IMR-90 (cell line): ENCODE data around the gene MTMR1. TPM values are rescaled to one million over a fixed set of nuclear protein-coding genes. Genes with fewer than 3 reads are reported as not detected.

Experiments used
- ATAC-seq: fragments of 200-7000 bp; cut with Tn5 transposase; 2 replicates; pipeline ENCODE4 v1.9.1; 2020; ENCODE audit warnings: low read depth, mild to moderate bottlenecking, moderate library complexity
- BruUV-seq: library from RNA; stranded (reverse); fragments of 400-500 nt; replicated peaks from 2 replicates; lab custom pipeline; 2021; lab: Mats Ljungman, UMichigan
- CTCF ChIA-PET: fragments of 300-600 bp; formaldehyde crosslinking; extraction: SDS; loops from one replicate; lab custom pipeline; 2021; ENCODE audit warnings: antibody characterized with exemption; lab: Yijun Ruan, JAX
- POLR2A ChIA-PET: fragments of 300-600 bp; sonication (Branson Sonifier 250); formaldehyde crosslinking; loops from one replicate; lab custom pipeline; 2022; ENCODE audit warnings: antibody characterized with exemption; ENCODE audit not compliant: unreplicated experiment; lab: Charles Lee
- DNase-seq: peaks from one replicate; pipeline ENCODE4 v3.0.0; 2013
- H2AFZ ChIP-seq: replicated peaks from 2 replicates; pipeline ENCODE3; 2013; ENCODE audit warnings: low read length, mild to moderate bottlenecking; ENCODE audit not compliant: poor library complexity
- H2AK5ac ChIP-seq: 2 replicates; pipeline ENCODE4 v1.6.1; 2013; ENCODE audit warnings: low read depth, low read length, inconsistent platforms
- H2AK9ac ChIP-seq: replicated peaks from 2 replicates; pipeline ENCODE3; 2013; ENCODE audit warnings: mild to moderate bottlenecking, low read depth, low read length, moderate library complexity; ENCODE audit not compliant: poor library complexity
- H2BK120ac ChIP-seq: 2 replicates; pipeline ENCODE4 v1.6.1; 2013; ENCODE audit warnings: low read depth, low read length, inconsistent platforms
- H2BK15ac ChIP-seq: 3 replicates; pipeline ENCODE4 v1.6.1; 2013; ENCODE audit warnings: low read depth, low read length, inconsistent platforms
- H2BK20ac ChIP-seq: 2 replicates; pipeline ENCODE4 v1.6.1; 2013; ENCODE audit warnings: low read depth, mild to moderate bottlenecking, inconsistent platforms, low read length, moderate library complexity
- H2BK5ac ChIP-seq: 2 replicates; pipeline ENCODE4 v1.6.1; 2013; ENCODE audit warnings: mild to moderate bottlenecking, low read depth, low read length, inconsistent platforms; ENCODE audit not compliant: poor library complexity, severe bottlenecking
- H3K14ac ChIP-seq: replicated peaks from 2 replicates; pipeline ENCODE4 v1.6.1; 2013; ENCODE audit warnings: low read depth, low read length, inconsistent platforms
- H3K18ac ChIP-seq: 2 replicates; pipeline ENCODE4 v1.6.1; 2013; ENCODE audit warnings: low read depth, low read length, control low read depth
- H3K23ac ChIP-seq: 2 replicates; pipeline ENCODE4 v1.6.1; 2013; ENCODE audit warnings: low read depth, low read length, inconsistent platforms
- H3K27ac ChIP-seq: 2 replicates; pipeline ENCODE4 v1.5.1; 2013; ENCODE audit warnings: mild to moderate bottlenecking, control low read depth, low read length; ENCODE audit not compliant: insufficient read depth
- H3K27me3 ChIP-seq: 2 replicates; pipeline ENCODE4 v1.6.1; 2013; ENCODE audit warnings: low read length; ENCODE audit not compliant: control insufficient read depth, insufficient read depth
- H3K36me3 ChIP-seq: 2 replicates; pipeline ENCODE4 v1.6.1; 2013; ENCODE audit warnings: low read length, mixed read lengths; ENCODE audit not compliant: control insufficient read depth, insufficient read depth
- H3K4ac ChIP-seq: 2 replicates; pipeline ENCODE4 v1.6.1; 2013; ENCODE audit warnings: low read depth, low read length, inconsistent platforms
- H3K4me1 ChIP-seq: 2 replicates; pipeline ENCODE4 v1.6.1; 2013; ENCODE audit warnings: low read length, mixed read lengths; ENCODE audit not compliant: control insufficient read depth, insufficient read depth
- H3K4me2 ChIP-seq: 2 replicates; pipeline ENCODE4 v1.6.1; 2013; ENCODE audit warnings: low read depth, mild to moderate bottlenecking, control low read depth, low read length, moderate library complexity
- H3K4me3 ChIP-seq: 2 replicates; pipeline ENCODE4 v1.5.1; 2013; ENCODE audit warnings: low read depth, mild to moderate bottlenecking, control low read depth, low read length, moderate library complexity; ENCODE audit not compliant: insufficient read depth
- H3K56ac ChIP-seq: 2 replicates; pipeline ENCODE4 v1.6.1; 2013; ENCODE audit warnings: low read length, inconsistent platforms; ENCODE audit not compliant: insufficient read depth; ENCODE audit errors: extremely low read depth
- H3K79me1 ChIP-seq, 2 experiments: 2 replicates each; pipeline ENCODE4 v1.6.1; 2013; ENCODE audit warnings: low read length in 2 of 2, inconsistent platforms in 1 of 2, low read depth in 1 of 2
- H3K9ac ChIP-seq: 2 replicates; pipeline ENCODE4 v1.6.1; 2013; ENCODE audit warnings: low read depth, low read length, control low read depth
- H3K9me1 ChIP-seq: 2 replicates; pipeline ENCODE4 v1.6.1; 2013; ENCODE audit warnings: low read length, inconsistent platforms; ENCODE audit not compliant: insufficient read depth
- H3K9me3 ChIP-seq: 2 replicates; pipeline ENCODE4 v1.6.1; 2013; ENCODE audit warnings: low read length; ENCODE audit not compliant: control insufficient read depth, insufficient read depth
- H4K20me1 ChIP-seq: 2 replicates; pipeline ENCODE4 v1.6.1; 2013; ENCODE audit warnings: low read length, inconsistent platforms; ENCODE audit not compliant: insufficient read depth
- H4K5ac ChIP-seq: 2 replicates; pipeline ENCODE4 v1.6.1; 2013; ENCODE audit warnings: mild to moderate bottlenecking, low read depth, low read length, control low read depth
- H4K8ac ChIP-seq, 2 experiments: 2 replicates each; pipeline ENCODE4 v1.6.1; 2013; ENCODE audit warnings: low read depth in 2 of 2, low read length in 2 of 2, control low read depth in 1 of 2, inconsistent platforms in 1 of 2
- H4K91ac ChIP-seq: 2 replicates; pipeline ENCODE4 v1.6.1; 2013; ENCODE audit warnings: low read depth, low read length, inconsistent platforms; ENCODE audit not compliant: insufficient read depth
- CHD1 ChIP-seq: IDR thresholded peaks from 2 replicates; pipeline ENCODE4 v1.6.1; 2012; ENCODE audit warnings: low read depth, low read length, improper control_type of control experiment
- CTCF ChIP-seq: conservative IDR thresholded peaks from 2 replicates; pipeline ENCODE4 v1.5.1; 2012; ENCODE audit warnings: mild to moderate bottlenecking, low read depth, low read length, improper control_type of control experiment
- FOS ChIP-seq: fragments of 150-350 bp; IDR thresholded peaks from 2 replicates; pipeline ENCODE4 v1.6.1; 2016; ENCODE audit warnings: low read depth, low read length
- MXI1 ChIP-seq: IDR thresholded peaks from 2 replicates; pipeline ENCODE4 v1.6.1; 2012; ENCODE audit warnings: low read depth, mild to moderate bottlenecking, low read length, moderate library complexity, borderline replicate concordance
- RAD21 ChIP-seq: IDR thresholded peaks from 2 replicates; pipeline ENCODE4 v1.6.1; 2012; ENCODE audit warnings: low read length, improper control_type of control experiment
- RFX5 ChIP-seq: IDR thresholded peaks from 2 replicates; pipeline ENCODE4 v1.8.0; 2012; ENCODE audit warnings: low read depth, mild to moderate bottlenecking, low read length, moderate library complexity
- WGBS, 2 experiments: methylation state at CpG; one replicate each; pipeline versions ENCODE4 v1.1.5 to v1.1.7; 2013; ENCODE audit warnings: missing lambda C conversion rate in 2 of 2; ENCODE audit not compliant: insufficient read length in 1 of 2; ENCODE audit errors: extremely low coverage in 2 of 2; 5-methylcytosine and 5-hydroxymethylcytosine counted together
- dilution Hi-C: fragments of 300-500 bp; cut with HindIII; formaldehyde crosslinking; loops from one replicate; pipeline ENCODE4 v1.14.3; 2018; ENCODE audit warnings: low sequenced_read_pairs; ENCODE audit not compliant: unreplicated experiment
- in situ Hi-C: fragments of 300-500 bp; cut with MboI; formaldehyde crosslinking; loops from 3 replicates; pipeline ENCODE4 v1.14.3; 2019; ENCODE audit warnings: low sequenced_read_pairs, inconsistent platforms, mixed read lengths
- intact Hi-C: fragments of 100-400 bp; cut with micrococcal nuclease; formaldehyde crosslinking; loops from 2 replicates; pipeline ENCODE4 v1.10.0; 2022
- polyA plus RNA-seq, 3 experiments: library from polyadenylated mRNA; depleted of rRNA; stranded (reverse); fragments of >200 nt; gene quantifications; 2 replicates each; pipeline ENCODE4 v1.2.3, GENCODE V29; 2012; ENCODE audit warnings: low replicate concordance in 1 of 3
- total RNA-seq: library from RNA; depleted of rRNA; stranded (reverse); fragments of >200 nt; gene quantifications from 2 replicates; pipeline ENCODE4 v1.2.3, GENCODE V29; 2012

Gene MTMR1
- total and polyA plus RNA-seq, 2 of the 4 experiments (the other 2 are of a cell fraction) = 19.0 to 28.8 TPM

DNA sequence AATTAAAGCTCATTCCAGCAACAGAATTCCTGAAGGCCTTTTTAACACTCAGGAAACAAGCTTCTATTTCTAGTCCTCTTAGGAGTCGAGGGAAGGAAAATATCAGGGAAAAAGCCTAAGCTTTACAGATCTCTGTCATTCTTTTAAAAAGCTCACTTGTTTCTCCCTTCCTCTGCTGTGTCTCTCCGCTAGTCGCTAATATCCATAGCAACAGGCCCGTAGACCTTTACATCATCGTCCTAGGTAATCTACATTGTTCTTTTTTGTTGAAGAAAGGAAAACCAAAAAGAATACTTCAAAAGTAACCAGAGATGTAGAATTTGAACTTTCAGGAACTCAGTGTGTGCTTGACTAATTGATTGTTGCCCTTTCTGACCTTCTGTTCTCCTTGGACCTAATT is 45.9 kb upstream of the MTMR1 start:
- POLR2A ChIA-PET = no interaction called here

More for the DNA sequence above, 45.9 kb upstream of the MTMR1 start:
- Histone ChIP-seq H2AFZ (no peak overlapping the region), H3K9me3 (no peaks in the 10 kb centered on the region), H2BK5ac (no peak overlapping the region), H3K27me3 (no peaks in the 10 kb centered on the region), H3K18ac (no peak overlapping the region), H2BK15ac (no peak overlapping the region), H3K4me2 (no peak overlapping the region), H2BK20ac (no peak overlapping the region), H3K79me1 (no peaks in the 10 kb centered on the region), H4K8ac (no peak overlapping the region), H2AK9ac (no peak overlapping the region), H3K4me3 (no peak overlapping the region), H4K5ac (no peak overlapping the region), H3K9ac (no peak overlapping the region), H3K36me3 (no peaks in the 10 kb centered on the region), H3K23ac (no peak overlapping the region), H4K20me1 (no peaks in the 10 kb centered on the region), H2BK120ac (no peak overlapping the region), H3K56ac (no peak overlapping the region), H3K27ac (no peak overlapping the region), H3K9me1 (no peaks in the 10 kb centered on the region), H3K4ac (no peak overlapping the region), H3K14ac (no peak overlapping the region), H4K91ac (no peak overlapping the region), H3K4me1 (peaks cover 2% of the 10 kb centered on the region; the same call in 1 of the 2 replicates), H2AK5ac (no peak overlapping the region)
- WGBS, 2 experiments = no CpG with 5 or more reads among the region's 5 CpGs
- dilution Hi-C loops (no loop called here), in situ Hi-C loops (no loop called here), intact Hi-C loops (no loop called here)
- ATAC-seq = no peak
- CTCF ChIA-PET = interaction anchor here (0.5 kb wide), 1 partner anchor 1625 kb away, joined by 3 read pairs; no protein-coding TSS in a partner anchor
- DNase-seq = no peak
- TF ChIP-seq CHD1 (no peak), RAD21 (no peak), RFX5 (no peak), MXI1 (no peak), CTCF (no peak), FOS (no peak)
- BruUV-seq = no TSS peak
